SU-DHL-6 (cell line): ENCODE data around the gene ATP9B.

Experiments used
- H2AFZ ChIP-seq: fragments of 200-600 bp; sonication (generic); 2 replicates; pipeline ENCODE4 v1.6.1; 2014; ENCODE audit warnings: low read depth, mild to moderate bottlenecking, moderate library complexity, mixed read lengths, antibody characterized with exemption, low read length; ENCODE audit not compliant: severe bottlenecking
- H3F3A ChIP-seq: fragments of 200-600 bp; shearing (Covaris generic); 2 replicates; pipeline ENCODE4 v1.6.0; 2016; ENCODE audit warnings: antibody characterized with exemption, mild to moderate bottlenecking; ENCODE audit not compliant: insufficient read depth
- H3K27ac ChIP-seq: fragments of 200-600 bp; sonication (generic); 2 replicates; pipeline ENCODE4 v1.5.1; 2016; ENCODE audit warnings: low read depth, mild to moderate bottlenecking, low read length, moderate library complexity, mixed read lengths
- H3K27me3 ChIP-seq: fragments of 200-600 bp; sonication (generic), shearing (Covaris generic); 2 replicates; pipeline ENCODE4 v1.6.0; 2014; ENCODE audit warnings: mild to moderate bottlenecking, low read length
- H3K36me3 ChIP-seq: fragments of 200-600 bp; sonication (generic); 2 replicates; pipeline ENCODE4 v1.6.1; 2014; ENCODE audit warnings: mild to moderate bottlenecking, low read length, mixed read lengths
- H3K4me2 ChIP-seq: fragments of 300-600, 200-600 bp; shearing (Covaris generic), sonication (generic); 2 replicates; pipeline ENCODE4 v1.6.0; 2014; ENCODE audit warnings: low read length, low read depth, mild to moderate bottlenecking; ENCODE audit not compliant: poor library complexity, severe bottlenecking
- H3K4me3 ChIP-seq: fragments of 200-600 bp; sonication (generic); 2 replicates; pipeline ENCODE4 v1.5.1; 2014; ENCODE audit warnings: antibody characterized with exemption, low read length, mild to moderate bottlenecking, mixed read lengths; ENCODE audit not compliant: insufficient read depth, poor library complexity, severe bottlenecking
- H3K79me2 ChIP-seq: fragments of 200-600 bp; sonication (generic); 2 replicates; pipeline ENCODE4 v1.6.1; 2014; ENCODE audit warnings: mild to moderate bottlenecking, low read length, moderate library complexity; ENCODE audit not compliant: insufficient read depth
- H3K9ac ChIP-seq: fragments of 200-600 bp; sonication (generic); 2 replicates; pipeline ENCODE4 v1.7.0; 2014; ENCODE audit warnings: mild to moderate bottlenecking, low read length
- H3K9me2 ChIP-seq: fragments of 200-600 bp; sonication (generic); replicated peaks from 2 replicates; pipeline ENCODE4 v1.6.1; 2014; ENCODE audit warnings: low read length; ENCODE audit not compliant: insufficient read depth
- H3K9me3 ChIP-seq: fragments of 200-600 bp; sonication (generic); 2 replicates; pipeline ENCODE4 v1.6.1; 2014; ENCODE audit warnings: low read length, mixed read lengths; ENCODE audit not compliant: insufficient read depth
- H4K20me1 ChIP-seq: fragments of 200-600 bp; sonication (generic); 2 replicates; pipeline ENCODE4 v1.6.1; 2014; ENCODE audit warnings: low read depth, mild to moderate bottlenecking, antibody characterized with exemption, low read length, moderate library complexity, mixed read lengths
- CTCF ChIP-seq: fragments of 200-600 bp; sonication (generic); IDR thresholded peaks from one replicate; pipeline ENCODE4 v1.5.1; 2017; ENCODE audit warnings: antibody characterized with exemption, mild to moderate bottlenecking, low read length, moderate library complexity; ENCODE audit not compliant: insufficient read depth, poor library complexity, severe bottlenecking
- EZH2phosphoT487 ChIP-seq: fragments of 200-600 bp; sonication (generic), shearing (Covaris generic); conservative IDR thresholded peaks from 2 replicates; pipeline ENCODE4 v1.6.1; 2018; ENCODE audit warnings: mild to moderate bottlenecking, antibody characterized with exemption, low read length, moderate library complexity, mixed read lengths

The ATP9B gene

GRCh38 chr18:79377187-79377891 lies 308.1 kb downstream of the ATP9B start:
- H3K27me3 ChIP-seq = no peaks in the 10 kb centered on the region
- no peaks in the 10 kb centered on the region for H3F3A ChIP-seq
- H2AFZ ChIP-seq = no peak overlapping the region
- no peak overlapping the region for H3K9ac ChIP-seq
- no peaks in the 10 kb centered on the region for H3K36me3 ChIP-seq
- H3K9me3 ChIP-seq = no peaks in the 10 kb centered on the region
- H3K27ac ChIP-seq = no peak overlapping the region
- no peaks in the 10 kb centered on the region for H3K79me2 ChIP-seq
- TF ChIP-seq EZH2phosphoT487 (no peak), CTCF (no peak)
- no peaks in the 10 kb centered on the region for H4K20me1 ChIP-seq
- H3K9me2 ChIP-seq = no peaks in the 10 kb centered on the region
- H3K4me2 ChIP-seq = no peak overlapping the region
- no peak overlapping the region for H3K4me3 ChIP-seq

- no peak overlapping the region for H3K9ac ChIP-seq
- no peak for TF ChIP-seq EZH2phosphoT487
- peak; percentile 88 for TF ChIP-seq CTCF
- H3K4me2 ChIP-seq = no peak overlapping the region
Measured at GRCh38 chr18:79378536-79379250, 309.5 kb downstream of the ATP9B start.

GRCh38 chr18:79379251-79379905 lies 310.2 kb downstream of the ATP9B start:
- H3K4me3 ChIP-seq = no peak overlapping the region
- no peaks in the 10 kb centered on the region for H3K79me2 ChIP-seq
- H3F3A ChIP-seq = no peaks in the 10 kb centered on the region
- H3K36me3 ChIP-seq = no peaks in the 10 kb centered on the region
- H3K4me2 ChIP-seq = no peak overlapping the region
- H3K9ac ChIP-seq = no peak overlapping the region
- TF ChIP-seq CTCF (no peak), EZH2phosphoT487 (no peak)
- H4K20me1 ChIP-seq = no peaks in the 10 kb centered on the region
- H3K27me3 ChIP-seq = no peaks in the 10 kb centered on the region
- no peaks in the 10 kb centered on the region for H3K9me3 ChIP-seq
- no peaks in the 10 kb centered on the region for H3K9me2 ChIP-seq
- no peak overlapping the region for H2AFZ ChIP-seq
- H3K27ac ChIP-seq = no peak overlapping the region

More at GRCh38 chr18:79378536-79379250, 309.5 kb downstream of the ATP9B start:
- no peaks in the 10 kb centered on the region for H3F3A ChIP-seq
- H3K9me2 ChIP-seq = no peaks in the 10 kb centered on the region
- H3K79me2 ChIP-seq = no peaks in the 10 kb centered on the region
- no peak overlapping the region for H2AFZ ChIP-seq
- H3K27ac ChIP-seq = no peak overlapping the region
- H3K4me3 ChIP-seq = no peak overlapping the region
- H3K36me3 ChIP-seq = no peaks in the 10 kb centered on the region
- no peaks in the 10 kb centered on the region for H4K20me1 ChIP-seq
- no peaks in the 10 kb centered on the region for H3K27me3 ChIP-seq
- no peaks in the 10 kb centered on the region for H3K9me3 ChIP-seq
